Measurements from ENCODE around the gene ATP1B2.
"Not testable (repeated sequence)": the region's sequence is repeated elsewhere in the genome, so short reads cannot be mapped to it uniquely, and the experiment has no call there.

The ATP1B2 gene

GRCh38 chr17:7650509-7651096 lies at the start of gene ATP1B2:
TSS of gene ATP1B2 (plus strand) at chr17:7650926. CDS start at chr17:7651519, 593 bp downstream.
- peak; percentile 75 for DNase-seq

- no peak for DNase-seq
Observed at GRCh38 chr17:7606280-7606679, 44.4 kb upstream of the ATP1B2 start.

GRCh38 chr17:7610641-7611040 lies 40.1 kb upstream of the ATP1B2 start:
- DNase-seq: peak; percentile 13

- no peak for DNase-seq
Observed at GRCh38 chr17:7611635-7612293, 39.0 kb upstream of the ATP1B2 start.

GRCh38 chr17:7612294-7612640 lies 38.5 kb upstream of the ATP1B2 start:
- DNase-seq: no peak

GRCh38 chr17:7613769-7614424 lies 36.8 kb upstream of the ATP1B2 start:
- DNase-seq: no peak

- peak; percentile 98 for DNase-seq
Observed at GRCh38 chr17:7614425-7615264, 36.1 kb upstream of the ATP1B2 start, which contains the start of gene FXR2. TSS of gene FXR2 (minus strand) at chr17:7614897. CDS start at chr17:7614532, 365 bp downstream.

GRCh38 chr17:7615265-7615747 lies 35.4 kb upstream of the ATP1B2 start:
- no peak for DNase-seq

- no peak for DNase-seq
Observed at GRCh38 chr17:7618608-7619007, 32.1 kb upstream of the ATP1B2 start.

- no peak for DNase-seq
Observed at GRCh38 chr17:7620835-7621234, 29.9 kb upstream of the ATP1B2 start.

- no peak for DNase-seq
Observed at GRCh38 chr17:7623661-7624060, 27.1 kb upstream of the ATP1B2 start.

- DNase-seq: not testable (repeated sequence)
Observed at GRCh38 chr17:7625749-7626148, 25.0 kb upstream of the ATP1B2 start.

GRCh38 chr17:7626307-7626706 lies 24.4 kb upstream of the ATP1B2 start:
- no peak for DNase-seq

- no peak for DNase-seq
Observed at GRCh38 chr17:7626956-7627249, 23.8 kb upstream of the ATP1B2 start.

- peak; percentile 89 for DNase-seq
Observed at GRCh38 chr17:7627250-7628121, 23.2 kb upstream of the ATP1B2 start, which contains the start of gene SAT2. TSS of gene SAT2 (minus strand) at chr17:7627821. CDS start at chr17:7627635, 186 bp downstream.

GRCh38 chr17:7629939-7630571 lies 20.7 kb upstream of the ATP1B2 start, which contains the start of gene SHBG:
TSS of gene SHBG (plus strand) at chr17:7630135. CDS start at chr17:7630173, 38 bp downstream.
- DNase-seq: no peak

- DNase-seq: no peak
Observed at GRCh38 chr17:7631398-7632380, 19.0 kb upstream of the ATP1B2 start.

- peak; percentile 49 for DNase-seq
Observed at GRCh38 chr17:7632492-7632894, 18.2 kb upstream of the ATP1B2 start.

GRCh38 chr17:7633093-7633492 lies 17.6 kb upstream of the ATP1B2 start:
- no peak for DNase-seq

GRCh38 chr17:7634384-7634783 lies 16.3 kb upstream of the ATP1B2 start:
- peak; percentile 12 for DNase-seq
